H1 (cell line): ENCODE results near the gene ZNF423. TPM values are rescaled to one million over a fixed set of nuclear protein-coding genes. Genes with fewer than 3 reads are reported as not detected.

Source experiments
- BCL11A ChIP-seq, 2 experiments: IDR thresholded peaks; one replicate each; pipeline ENCODE4 v1.6.1; 2011; ENCODE audit warnings: low read depth in 2 of 2, low read length in 2 of 2, mild to moderate bottlenecking in 2 of 2
- GTF2F1 ChIP-seq: IDR thresholded peaks from 2 replicates; pipeline ENCODE4 v1.6.1; 2012; ENCODE audit warnings: low read depth, low read length, improper control_type of control experiment, borderline replicate concordance
- HDAC2 ChIP-seq, 2 experiments: fragments of 300-600 bp in 1 of 2; sonication (generic) in 1 of 2; IDR thresholded peaks; 2 replicates each; pipeline ENCODE4 v1.6.1; 2011 to 2012; ENCODE audit warnings: low read depth in 2 of 2, low read length in 2 of 2, mild to moderate bottlenecking in 2 of 2, moderate library complexity in 2 of 2, borderline replicate concordance in 1 of 2, inconsistent platforms in 1 of 2
- KDM4A ChIP-seq: IDR thresholded peaks from one replicate; pipeline ENCODE4 v1.7.1; 2012; ENCODE audit warnings: low read depth, mild to moderate bottlenecking, moderate library complexity, low read length, inconsistent platforms; ENCODE audit not compliant: severe bottlenecking
- RBBP5 ChIP-seq: IDR thresholded peaks from 2 replicates; pipeline ENCODE4 v1.7.1; 2012; ENCODE audit warnings: low read depth, mild to moderate bottlenecking, inconsistent platforms, low read length, moderate library complexity, borderline replicate concordance
- SAP30 ChIP-seq: fragments of 300-600 bp; sonication (generic); IDR thresholded peaks from 2 replicates; pipeline ENCODE4 v1.7.1; 2012; ENCODE audit warnings: low read length, moderate library complexity, mild to moderate bottlenecking, inconsistent platforms; ENCODE audit not compliant: insufficient read depth, insufficient replicate concordance
- polyA plus RNA-seq, 7 experiments: library from polyadenylated mRNA; depleted of rRNA in 3 of 7; stranded (reverse) in 5 of 7; unstranded in 2 of 7; fragments of >200 nt in 5 of 7; fragments of 200-250 nt in 2 of 7; gene quantifications; 1 replicate in 5 of 7; 2 replicates in 1 of 7; 4 replicates in 1 of 7; pipeline versions ENCODE4 v1.2.1 to v1.2.3, GENCODE V29; 2011 to 2013; ENCODE audit warnings: missing spikeins in 2 of 7, mixed read lengths in 2 of 7
- total RNA-seq: library from RNA; stranded (reverse); fragmentation: NEBNext Ultra II Directional; extraction: Animal tissue kit (Norgen Biotek cat#: 25700); gene quantifications from 2 replicates; pipeline ENCODE4 v1.2.1, GENCODE V29; 2021

Gene ZNF423
- total and polyA plus RNA-seq, 2 of the 8 experiments (the other 6 are each of a cell fraction or from before 2014, with no cell fraction given): 38.2 to 52.3 TPM

DNA sequence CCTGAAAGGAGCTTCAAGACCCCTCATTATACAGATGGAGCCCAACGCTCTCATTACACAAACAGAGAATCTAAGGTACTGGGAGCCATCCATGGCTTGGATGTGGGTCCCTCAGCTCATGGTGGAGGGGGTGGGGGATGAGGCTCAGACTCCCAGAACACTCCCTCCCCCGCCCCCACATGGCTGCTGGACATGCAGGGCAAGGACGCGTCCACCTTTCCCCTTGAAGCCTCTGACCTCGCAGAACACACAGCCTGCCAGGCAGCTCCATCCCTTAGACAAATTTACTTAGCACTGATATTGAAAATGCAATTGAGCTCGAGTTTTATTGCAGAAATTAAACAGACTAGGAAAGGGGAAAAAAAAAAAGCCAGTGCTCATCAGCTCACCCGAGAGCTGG lies 203.9 kb downstream of the ZNF423 start (continued):
- TF ChIP-seq KDM4A (no peak), BCL11A (IDR thresholded peaks at IDR 0.05; ENCODE audit: low read depth in 2 of 2, low read length in 2 of 2) (no peak), GTF2F1 (no peak), HDAC2 (IDR thresholded peaks at IDR 0.05; ENCODE audit: borderline replicate concordance in 1 of 2, low read depth in 2 of 2, low read length in 2 of 2) (no peak), RBBP5 (no peak), SAP30 (no peak)
- TF ChIP-seq, all 59 proteins: peak for 0
